ENCODE data around the gene LUC7L. TPM values are rescaled to one million over a fixed set of nuclear protein-coding genes. Genes with fewer than 3 reads are reported as not detected.

The LUC7L gene
- polyA plus RNA-seq, 1 donor (not counting 4 experiments of a cell fraction or from before 2014, with no cell fraction given) = 31.0 TPM

DNA sequence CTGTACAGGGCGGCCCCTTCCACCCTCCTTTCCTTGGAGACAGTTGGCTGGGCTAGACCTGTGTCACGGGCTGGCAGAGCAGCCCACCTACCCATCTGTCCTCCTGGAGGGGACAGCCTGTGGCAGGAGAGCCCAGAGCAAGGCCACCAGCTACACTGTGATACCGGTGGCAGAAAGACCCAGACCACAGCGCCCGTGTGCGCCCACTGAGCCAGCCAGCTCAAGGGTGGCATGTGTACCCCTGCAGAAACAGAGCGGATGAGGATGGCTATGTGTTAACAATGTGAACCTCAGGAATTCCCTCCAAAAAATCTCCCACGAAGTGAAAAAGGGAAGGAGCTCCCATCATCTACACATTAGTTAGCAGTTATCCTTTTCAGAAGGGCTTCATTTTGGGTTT is 41.9 kb downstream of the LUC7L start:
- Histone ChIP-seq H4K20me1 (ENCODE audit: control insufficient read depth, extremely low read depth, insufficient read depth, low read length) (peaks cover 6% of the 10 kb centered on the region), H3K27ac (ENCODE audit: control insufficient read depth, insufficient read depth, low read length) (no peak overlapping the region), H3K4me1 (ENCODE audit: control insufficient read depth, extremely low read depth, insufficient read depth, low read length) (no peaks in the 10 kb centered on the region), H3K9me3 (ENCODE audit: control insufficient read depth, low read depth, low read length) (no peaks in the 10 kb centered on the region), H3K9me1 (ENCODE audit: control insufficient read depth, extremely low read depth, insufficient read depth, low read length) (no peaks in the 10 kb centered on the region), H3K4me3 (ENCODE audit: control insufficient read depth in 2 of 3, extremely low read depth in 1 of 3, insufficient read depth in 2 of 3, low read depth in 1 of 3, low read length in 3 of 3) (no peak overlapping the region), H3K4me2 (ENCODE audit: control insufficient read depth, extremely low read depth, insufficient read depth, low read depth, low read length) (no peak overlapping the region), H3K79me2 (ENCODE audit: control insufficient read depth, insufficient read depth, low read length) (no peaks in the 10 kb centered on the region), H2AFZ (ENCODE audit: control insufficient read depth, low read length) (no peak overlapping the region), H3K36me3 (ENCODE audit: control insufficient read depth in 2 of 2, extremely low read depth in 1 of 2, insufficient read depth in 2 of 2, low read length in 2 of 2) (peaks cover 28 to 29% of the 10 kb centered on the region in 2 experiments), H3K9ac (ENCODE audit: control insufficient read depth, extremely low read depth, insufficient read depth, low read length) (no peak overlapping the region), H3K27me3 (ENCODE audit: control insufficient read depth, extremely low read depth, insufficient read depth, low read length) (no peaks in the 10 kb centered on the region)
- dilution Hi-C loops (cut with MboI; ENCODE audit: extremely low pct_ligation_motif_present, low sequenced_read_pairs) = no loop called here
- no peak for TF ChIP-seq EZH2 (IDR thresholded peaks at IDR 0.05; ENCODE audit: low read length)
- FAIRE-seq = no peak
- DNase-seq (ENCODE audit: low read depth, low spot score) = no peak

GRCh38 chr16:185691-186090 is 43.6 kb downstream of the LUC7L start:
- H3K79me2 ChIP-seq (ENCODE audit: control insufficient read depth, insufficient read depth, low read length) = no peaks in the 10 kb centered on the region
- no peak overlapping the region for H2AFZ ChIP-seq (ENCODE audit: control insufficient read depth, low read length)
- H4K20me1 ChIP-seq (ENCODE audit: control insufficient read depth, extremely low read depth, insufficient read depth, low read length) = no peaks in the 10 kb centered on the region
- TF ChIP-seq, protein P1, sequence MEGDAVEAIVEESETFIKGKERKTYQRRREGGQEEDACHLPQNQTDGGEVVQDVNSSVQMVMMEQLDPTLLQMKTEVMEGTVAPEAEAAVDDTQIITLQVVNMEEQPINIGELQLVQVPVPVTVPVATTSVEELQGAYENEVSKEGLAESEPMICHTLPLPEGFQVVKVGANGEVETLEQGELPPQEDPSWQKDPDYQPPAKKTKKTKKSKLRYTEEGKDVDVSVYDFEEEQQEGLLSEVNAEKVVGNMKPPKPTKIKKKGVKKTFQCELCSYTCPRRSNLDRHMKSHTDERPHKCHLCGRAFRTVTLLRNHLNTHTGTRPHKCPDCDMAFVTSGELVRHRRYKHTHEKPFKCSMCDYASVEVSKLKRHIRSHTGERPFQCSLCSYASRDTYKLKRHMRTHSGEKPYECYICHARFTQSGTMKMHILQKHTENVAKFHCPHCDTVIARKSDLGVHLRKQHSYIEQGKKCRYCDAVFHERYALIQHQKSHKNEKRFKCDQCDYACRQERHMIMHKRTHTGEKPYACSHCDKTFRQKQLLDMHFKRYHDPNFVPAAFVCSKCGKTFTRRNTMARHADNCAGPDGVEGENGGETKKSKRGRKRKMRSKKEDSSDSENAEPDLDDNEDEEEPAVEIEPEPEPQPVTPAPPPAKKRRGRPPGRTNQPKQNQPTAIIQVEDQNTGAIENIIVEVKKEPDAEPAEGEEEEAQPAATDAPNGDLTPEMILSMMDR (optimal IDR thresholded peaks at IDR 0.05 in 1 of 3, IDR thresholded peaks at IDR 0.05 in 1 of 3, conservative IDR thresholded peaks at IDR 0.05 in 1 of 3; ENCODE audit: extremely low read depth in 1 of 3, insufficient read depth in 2 of 3, low read length in 3 of 3) = no peak
- TF ChIP-seq EZH2 (IDR thresholded peaks at IDR 0.05; ENCODE audit: low read length) = no peak
- no peak overlapping the region for H3K9ac ChIP-seq (ENCODE audit: control insufficient read depth, extremely low read depth, insufficient read depth, low read length)
- DNase-seq (ENCODE audit: low read depth, low spot score) (no peak), FAIRE-seq (no peak)
- no peak overlapping the region for H3K4me3 ChIP-seq (ENCODE audit: control insufficient read depth in 2 of 3, extremely low read depth in 1 of 3, insufficient read depth in 2 of 3, low read depth in 1 of 3, low read length in 3 of 3)
- peaks cover 20 to 21% of the 10 kb centered on the region in 2 experiments for H3K36me3 ChIP-seq (ENCODE audit: control insufficient read depth in 2 of 2, extremely low read depth in 1 of 2, insufficient read depth in 2 of 2, low read length in 2 of 2)
- no peak overlapping the region for H3K27ac ChIP-seq (ENCODE audit: control insufficient read depth, insufficient read depth, low read length)
- peaks cover 6% of the 10 kb centered on the region for H3K4me1 ChIP-seq (ENCODE audit: control insufficient read depth, extremely low read depth, insufficient read depth, low read length)
- H3K27me3 ChIP-seq (ENCODE audit: control insufficient read depth, extremely low read depth, insufficient read depth, low read length) = peaks cover 6% of the 10 kb centered on the region
- no peaks in the 10 kb centered on the region for H3K9me1 ChIP-seq (ENCODE audit: control insufficient read depth, extremely low read depth, insufficient read depth, low read length)
- dilution Hi-C loops (cut with MboI; ENCODE audit: extremely low pct_ligation_motif_present, low sequenced_read_pairs) = no loop called here
- no peak overlapping the region for H3K4me2 ChIP-seq (ENCODE audit: control insufficient read depth, extremely low read depth, insufficient read depth, low read depth, low read length)
- H3K9me3 ChIP-seq (ENCODE audit: control insufficient read depth, low read depth, low read length) = no peaks in the 10 kb centered on the region

GRCh38 chr16:185213-185612 is 44.0 kb downstream of the LUC7L start:
- FAIRE-seq (no peak), DNase-seq (ENCODE audit: low read depth, low spot score) (no peak)
- Histone ChIP-seq H3K9ac (ENCODE audit: control insufficient read depth, extremely low read depth, insufficient read depth, low read length) (no peak overlapping the region), H3K4me1 (ENCODE audit: control insufficient read depth, extremely low read depth, insufficient read depth, low read length) (peaks cover 8% of the 10 kb centered on the region), H2AFZ (ENCODE audit: control insufficient read depth, low read length) (no peak overlapping the region), H3K27me3 (ENCODE audit: control insufficient read depth, extremely low read depth, insufficient read depth, low read length) (peaks cover 10% of the 10 kb centered on the region), H3K9me1 (ENCODE audit: control insufficient read depth, extremely low read depth, insufficient read depth, low read length) (no peaks in the 10 kb centered on the region), H3K79me2 (ENCODE audit: control insufficient read depth, insufficient read depth, low read length) (no peaks in the 10 kb centered on the region), H3K4me2 (ENCODE audit: control insufficient read depth, extremely low read depth, insufficient read depth, low read depth, low read length) (no peak overlapping the region), H3K36me3 (ENCODE audit: control insufficient read depth in 2 of 2, extremely low read depth in 1 of 2, insufficient read depth in 2 of 2, low read length in 2 of 2) (peaks cover 19 to 20% of the 10 kb centered on the region in 2 experiments), H4K20me1 (ENCODE audit: control insufficient read depth, extremely low read depth, insufficient read depth, low read length) (no peaks in the 10 kb centered on the region), H3K9me3 (ENCODE audit: control insufficient read depth, low read depth, low read length) (no peaks in the 10 kb centered on the region), H3K27ac (ENCODE audit: control insufficient read depth, insufficient read depth, low read length) (no peak overlapping the region), H3K4me3 (ENCODE audit: control insufficient read depth in 2 of 3, extremely low read depth in 1 of 3, insufficient read depth in 2 of 3, low read depth in 1 of 3, low read length in 3 of 3) (no peak overlapping the region)
- dilution Hi-C loops (cut with MboI; ENCODE audit: extremely low pct_ligation_motif_present, low sequenced_read_pairs) = no loop called here
- TF ChIP-seq EZH2 (IDR thresholded peaks at IDR 0.05; ENCODE audit: low read length) = no peak
- TF ChIP-seq, protein P1 (optimal IDR thresholded peaks at IDR 0.05 in 1 of 3, IDR thresholded peaks at IDR 0.05 in 1 of 3, conservative IDR thresholded peaks at IDR 0.05 in 1 of 3; ENCODE audit: extremely low read depth in 1 of 3, insufficient read depth in 2 of 3, low read length in 3 of 3) = no peak

Data from keratinocyte (primary cell).